Tibial artery (tissue), 4 donors: ENCODE data around the gene BAHD1.

ENCODE experiments used
- DNase-seq, 2 donors: peaks; one replicate each; pipeline ENCODE4 v3.0.0-alpha.2; 2019
- H3K27ac ChIP-seq, 2 donors: fragments of 200-600 bp; sonication (generic) in 1 of 2; 1 replicate in 1 of 2; 2 replicates in 1 of 2; pipeline ENCODE4 v1.5.1; 2018 to 2019; ENCODE audit warnings: mild to moderate bottlenecking in 1 of 2
- H3K27me3 ChIP-seq, 2 donors: fragments of 200-600 bp; sonication (generic) in 1 of 2; one replicate each; pipeline versions ENCODE4 v1.5.1 to v1.6.0; 2016 to 2019
- H3K36me3 ChIP-seq, 3 donors: fragments of 200-600 bp; sonication (generic) in 2 of 3; one replicate each; pipeline ENCODE4 v1.5.1; 2016 to 2019; ENCODE audit warnings: mild to moderate bottlenecking in 2 of 3
- H3K4me1 ChIP-seq, 4 donors: fragments of 200-600 bp; sonication (generic) in 2 of 4; 1 replicate in 3 of 4; 2 replicates in 1 of 4; pipeline ENCODE4 v1.5.1; 2016 to 2019
- H3K4me3 ChIP-seq, 2 donors: fragments of 200-600 bp; sonication (generic) in 1 of 2; 1 replicate in 1 of 2; 2 replicates in 1 of 2; pipeline ENCODE4 v1.5.1; 2018 to 2019; ENCODE audit warnings: mild to moderate bottlenecking in 2 of 2
- H3K9me3 ChIP-seq, 3 donors: fragments of 200-600 bp; sonication (generic) in 1 of 3; one replicate each; pipeline ENCODE4 v1.5.1; 2016 to 2019
- CTCF ChIP-seq, 2 experiments: fragments of 200-600 bp in 1 of 2; fragments of 450-650 bp in 1 of 2; IDR thresholded peaks; one replicate each; pipeline ENCODE4 v1.5.1; 2017 to 2019; ENCODE audit warnings: antibody characterized with exemption in 2 of 2, mild to moderate bottlenecking in 1 of 2, moderate library complexity in 1 of 2
- intact Hi-C: fragments of 100-400 bp; cut with DNase I; formaldehyde crosslinking; loops from one replicate; pipeline ENCODE4 v1.15.0; 2023; ENCODE audit warnings: low total_unique reads

Gene BAHD1

GRCh38 chr15:40435710-40436089, 5.1 kb upstream of the BAHD1 start:
- intact Hi-C loops: loop anchor here (10.0 kb wide), 1 partner anchor 391 kb away; no protein-coding TSS in a partner anchor
- TF ChIP-seq CTCF (IDR thresholded peaks at IDR 0.05): no peak
- Histone ChIP-seq H3K4me3 (peak overlapping the region; percentile 26 to 48), H3K27ac (no peak overlapping the region), H3K27me3 (peaks cover 0 to 47% of the 10 kb centered on the region in 2 donors), H3K9me3 (no peaks in the 10 kb centered on the region), H3K36me3 (no peaks in the 10 kb centered on the region), H3K4me1 (peaks cover 0 to 45% (median 28%) of the 10 kb centered on the region in 4 donors)
- no peak for DNase-seq

- Histone ChIP-seq H3K27me3 (peaks cover 0 to 47% of the 10 kb centered on the region in 2 donors), H3K27ac (no peak overlapping the region), H3K9me3 (no peaks in the 10 kb centered on the region), H3K36me3 (no peaks in the 10 kb centered on the region), H3K4me3 (peak overlapping the region; percentile 26 to 48), H3K4me1 (peaks cover 0 to 45% (median 28%) of the 10 kb centered on the region in 4 donors)
- TF ChIP-seq CTCF (IDR thresholded peaks at IDR 0.05): no peak
- DNase-seq: no peak
- intact Hi-C loops: loop anchor here (10.0 kb wide), 1 partner anchor 392 kb away; no protein-coding TSS in a partner anchor
Observed at GRCh38 chr15:40436116-40436891, 4.4 kb upstream of the BAHD1 start.

GRCh38 chr15:40436892-40437751, 3.6 kb upstream of the BAHD1 start:
- no peaks in the 10 kb centered on the region for H3K9me3 ChIP-seq
- no peak for TF ChIP-seq CTCF (IDR thresholded peaks at IDR 0.05)
- H3K4me1 ChIP-seq: peaks cover 0 to 50% (median 30%) of the 10 kb centered on the region in 4 donors
- no peaks in the 10 kb centered on the region for H3K36me3 ChIP-seq
- peaks cover 0 to 47% of the 10 kb centered on the region in 2 donors for H3K27me3 ChIP-seq
- peak overlapping the region in 1 of 2 donors; percentile 48 for H3K4me3 ChIP-seq
- intact Hi-C loops: loop anchor here (10.0 kb wide), 1 partner anchor 392 kb away; no protein-coding TSS in a partner anchor
- DNase-seq: no peak
- H3K27ac ChIP-seq: no peak overlapping the region

- intact Hi-C loops: loop anchor here (10.0 kb wide), 1 partner anchor 393 kb away; no protein-coding TSS in a partner anchor
- DNase-seq: no peak
- Histone ChIP-seq H3K4me1 (peaks cover 0 to 59% (median 38%) of the 10 kb centered on the region in 4 donors), H3K27me3 (peaks cover 0 to 47% of the 10 kb centered on the region in 2 donors), H3K4me3 (no peak overlapping the region), H3K9me3 (no peaks in the 10 kb centered on the region), H3K36me3 (no peaks in the 10 kb centered on the region), H3K27ac (no peak overlapping the region)
- no peak for TF ChIP-seq CTCF (IDR thresholded peaks at IDR 0.05)
Observed at GRCh38 chr15:40437752-40438687, 2.7 kb upstream of the BAHD1 start.

- no peak for DNase-seq
- TF ChIP-seq CTCF (IDR thresholded peaks at IDR 0.05): no peak
- no peaks in the 10 kb centered on the region for H3K36me3 ChIP-seq
- H3K9me3 ChIP-seq: no peaks in the 10 kb centered on the region
- H3K27ac ChIP-seq: no peak overlapping the region
- H3K4me1 ChIP-seq: peaks cover 0 to 66% (median 43%) of the 10 kb centered on the region in 4 donors
- no peak overlapping the region for H3K4me3 ChIP-seq
- intact Hi-C loops: loop anchor here (10.0 kb wide), 1 partner anchor 394 kb away; no protein-coding TSS in a partner anchor
- H3K27me3 ChIP-seq: peaks cover 0 to 47% of the 10 kb centered on the region in 2 donors
Observed at GRCh38 chr15:40438712-40439111, 2.0 kb upstream of the BAHD1 start.
